ENCODE measurements around the gene CEMIP. TPM values are rescaled to one million over a fixed set of nuclear protein-coding genes. Genes with fewer than 3 reads are reported as not detected.

Gene CEMIP
- total RNA-seq, 1 donor from 2014 or later, result 9.9 TPM

DNA sequence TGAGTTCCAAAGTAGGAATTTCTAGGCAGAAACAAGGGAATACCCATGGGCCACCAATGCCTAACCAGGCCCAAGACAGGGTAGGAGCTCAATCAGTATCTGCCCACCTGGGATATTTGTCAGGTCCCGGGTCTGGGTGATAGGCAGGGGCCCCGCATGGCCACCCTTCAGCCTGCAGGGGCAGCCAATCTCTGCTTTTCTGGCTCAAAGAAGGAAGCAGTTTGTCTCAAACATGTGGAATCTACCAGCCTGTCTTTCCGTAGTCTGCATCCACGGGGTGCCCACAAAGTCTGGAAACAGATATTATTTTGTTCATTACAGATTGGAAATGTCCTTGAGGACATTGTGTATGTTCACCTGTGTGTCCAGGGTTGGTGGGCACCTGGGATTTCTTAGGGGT is 56.2 kb downstream of the CEMIP start:
- no peak for ATAC-seq
- no peak for DNase-seq (ENCODE audit: low spot score)
- intact Hi-C loops (cut with DNase I), result no loop called here

DNA sequence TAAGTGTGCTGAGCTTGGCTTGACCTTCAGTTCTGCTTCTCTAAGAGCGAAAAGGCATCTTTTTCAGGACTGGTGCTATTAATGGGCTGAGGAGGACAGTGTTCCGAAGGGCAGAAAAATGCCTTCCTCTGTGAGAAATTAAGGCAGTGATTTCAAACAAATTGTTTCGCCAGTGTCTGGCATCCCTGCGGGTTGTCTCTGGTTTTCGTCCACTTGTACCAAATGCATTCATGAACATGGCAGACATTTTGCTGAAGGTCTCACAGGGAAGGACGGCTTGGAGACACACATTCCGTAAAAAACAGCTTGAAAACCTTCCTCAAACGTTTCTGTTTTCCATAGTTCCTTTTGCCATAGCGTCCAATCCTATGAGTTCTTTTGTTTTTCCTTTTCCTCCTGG is 57.1 kb downstream of the CEMIP start:
- intact Hi-C loops (cut with DNase I), result no loop called here
- ATAC-seq (no peak), DNase-seq (ENCODE audit: low spot score) (no peak)

DNA sequence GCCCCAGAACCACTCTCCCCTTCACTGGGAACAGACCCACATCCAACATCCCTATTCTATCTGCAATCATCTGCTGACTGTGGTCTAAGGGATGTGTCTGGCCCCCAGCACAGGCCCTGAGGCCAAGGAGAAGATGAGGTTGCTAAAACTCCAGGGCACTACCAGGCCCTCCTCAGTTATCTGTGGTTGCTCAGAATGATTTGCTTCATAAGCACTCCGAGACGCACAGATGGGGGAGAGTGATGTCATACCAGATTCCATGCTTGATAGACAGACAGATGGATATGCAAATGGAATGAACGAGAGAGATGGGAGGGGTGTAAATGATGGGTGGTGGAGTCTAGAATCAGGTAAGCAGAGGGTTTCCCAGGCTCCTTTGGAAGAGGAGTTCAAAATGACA is 57.8 kb downstream of the CEMIP start:
- ATAC-seq (no peak), DNase-seq (ENCODE audit: low spot score) (no peak)
- intact Hi-C loops (cut with DNase I), result no loop called here

DNA sequence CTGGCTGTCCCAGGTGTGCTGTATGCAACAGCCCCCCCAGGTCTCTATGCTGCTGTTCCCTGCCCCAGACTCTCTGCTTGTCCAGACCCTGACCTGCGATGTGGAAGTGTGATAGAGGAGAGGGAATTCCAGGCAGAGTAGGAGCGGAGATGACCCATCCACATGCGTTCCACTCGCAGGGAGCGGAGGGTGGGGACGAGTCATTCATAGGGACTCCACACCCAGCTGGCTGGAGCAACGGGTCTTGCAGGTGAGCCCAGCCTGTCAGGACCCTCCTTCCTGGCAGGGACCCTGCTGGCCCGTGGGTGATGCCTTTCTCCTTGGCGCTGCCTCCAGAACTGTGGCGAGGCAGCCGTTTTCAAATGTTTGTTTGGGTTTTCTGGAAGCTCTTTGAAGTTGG is 58.8 kb downstream of the CEMIP start:
- no peak for ATAC-seq
- intact Hi-C loops (cut with DNase I), result no loop called here
- DNase-seq (ENCODE audit: low spot score), result no peak

DNA sequence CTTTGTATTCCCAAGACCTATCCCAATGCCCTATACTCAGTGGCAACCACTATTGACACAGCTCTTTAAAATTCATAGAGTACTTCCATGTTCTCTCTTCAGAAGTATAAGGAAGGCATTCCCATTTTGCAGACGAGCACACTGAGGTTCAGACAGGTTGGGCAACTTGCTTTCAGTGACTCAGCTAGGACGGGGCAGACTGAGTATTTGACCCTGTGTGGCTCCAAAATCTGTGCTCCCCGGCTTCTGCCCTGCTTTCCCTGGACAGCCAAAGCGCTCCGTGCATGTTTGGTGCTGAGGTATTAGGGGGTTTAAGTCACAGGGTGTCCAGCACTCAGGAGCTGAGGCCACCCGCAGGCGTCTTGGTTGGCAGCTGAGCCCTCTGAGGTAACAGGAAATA is 59.5 kb downstream of the CEMIP start:
- DNase-seq (ENCODE audit: low spot score) (no peak), ATAC-seq (no peak)
- intact Hi-C loops (cut with DNase I), result no loop called here

DNA sequence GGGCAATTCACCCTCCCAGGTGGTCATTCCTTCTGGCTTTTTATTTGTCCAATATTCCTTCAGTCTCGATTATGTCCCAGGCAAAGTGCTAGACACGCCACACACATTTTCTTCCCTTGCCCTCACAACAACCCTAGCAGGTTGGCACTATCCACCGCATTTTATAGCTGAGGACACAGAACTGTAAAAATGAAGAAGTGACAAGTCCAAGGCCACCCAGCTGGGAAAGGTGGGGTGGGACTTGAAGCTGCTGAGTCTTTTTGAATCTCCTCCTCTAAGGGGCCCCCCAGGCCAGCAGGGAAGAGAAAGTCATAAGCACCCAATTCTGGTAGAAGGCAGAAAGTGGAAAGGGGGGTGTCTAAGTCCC is 60.6 kb downstream of the CEMIP start:
- intact Hi-C loops (cut with DNase I), result loop anchor here (2.0 kb wide), 1 partner anchor 399 kb away; no protein-coding TSS in a partner anchor
- DNase-seq (ENCODE audit: low spot score) (no peak), ATAC-seq (no peak)

DNA sequence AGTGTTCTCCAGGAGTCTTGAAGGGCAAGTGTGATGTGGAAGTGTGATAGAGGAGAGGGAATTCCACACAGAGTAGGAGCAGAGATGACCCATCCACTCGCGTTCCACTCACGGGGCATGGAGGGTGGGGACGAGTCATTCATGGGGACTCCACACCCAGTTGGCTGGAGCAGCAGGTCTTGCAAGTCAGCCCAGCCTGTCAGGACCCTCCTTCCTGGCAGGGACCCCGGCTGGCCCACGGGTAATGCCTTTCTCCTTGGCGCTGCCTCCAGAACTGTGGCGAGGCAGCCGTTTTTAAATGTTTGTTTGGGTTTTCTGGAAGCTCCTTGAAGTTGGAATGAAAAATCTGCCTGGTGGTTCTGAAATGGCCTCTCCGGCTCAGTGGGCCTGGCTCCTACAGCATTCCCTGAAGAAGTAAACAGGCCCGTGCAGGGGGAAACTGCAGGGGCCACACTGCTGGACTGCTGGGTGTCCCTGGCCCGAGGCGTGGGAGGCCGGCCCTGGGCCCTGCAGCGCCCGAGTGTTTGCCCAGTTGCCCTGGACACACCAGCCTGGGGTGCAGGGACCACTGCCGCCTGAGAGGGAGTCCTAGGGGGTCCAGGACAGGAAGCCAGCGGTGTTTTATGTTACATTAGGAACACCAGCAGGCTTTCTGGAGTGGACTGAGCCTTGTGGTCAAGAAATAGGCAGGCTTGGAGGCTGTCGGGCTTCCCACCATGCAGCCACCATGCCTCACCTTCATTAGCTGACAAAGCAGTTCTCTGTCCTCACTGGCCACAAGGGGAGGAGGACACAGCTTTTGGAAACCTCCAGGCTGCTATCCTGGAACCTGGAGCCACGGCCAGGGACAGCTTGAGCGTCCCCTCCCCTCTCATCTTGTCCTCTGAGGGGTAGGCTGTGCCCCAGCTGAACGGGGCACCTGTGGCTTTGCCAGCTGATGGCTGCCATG is 61.3 kb downstream of the CEMIP start:
- peak; percentile 10 for ATAC-seq
- DNase-seq (ENCODE audit: low spot score), result no peak
- intact Hi-C loops (cut with DNase I), result loop anchor here (2.0 kb wide), 1 partner anchor 400 kb away; no protein-coding TSS in a partner anchor

DNA sequence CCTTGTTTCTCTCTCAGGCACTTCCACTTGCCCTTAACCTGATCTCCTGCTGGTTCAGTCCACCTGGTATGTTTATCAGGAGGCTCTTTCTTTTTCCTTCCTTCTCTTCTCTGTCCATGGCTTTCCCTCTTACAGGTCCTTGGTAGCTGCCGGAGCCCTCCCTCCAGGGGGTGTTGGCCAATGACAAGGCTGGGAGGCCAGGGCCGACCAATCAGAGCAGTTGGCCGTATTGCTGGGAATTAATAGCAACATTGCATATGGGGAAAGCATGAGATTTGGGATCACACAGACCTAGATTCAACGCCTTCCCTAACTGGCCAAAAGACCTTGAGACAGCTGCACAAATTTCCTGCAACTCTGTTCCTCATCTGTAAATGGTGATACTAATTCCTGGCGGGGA is 62.4 kb downstream of the CEMIP start:
- DNase-seq (ENCODE audit: low spot score) (no peak), ATAC-seq (no peak)
- intact Hi-C loops (cut with DNase I), result loop anchor here (2.0 kb wide), 1 partner anchor 401 kb away; no protein-coding TSS in a partner anchor

DNA sequence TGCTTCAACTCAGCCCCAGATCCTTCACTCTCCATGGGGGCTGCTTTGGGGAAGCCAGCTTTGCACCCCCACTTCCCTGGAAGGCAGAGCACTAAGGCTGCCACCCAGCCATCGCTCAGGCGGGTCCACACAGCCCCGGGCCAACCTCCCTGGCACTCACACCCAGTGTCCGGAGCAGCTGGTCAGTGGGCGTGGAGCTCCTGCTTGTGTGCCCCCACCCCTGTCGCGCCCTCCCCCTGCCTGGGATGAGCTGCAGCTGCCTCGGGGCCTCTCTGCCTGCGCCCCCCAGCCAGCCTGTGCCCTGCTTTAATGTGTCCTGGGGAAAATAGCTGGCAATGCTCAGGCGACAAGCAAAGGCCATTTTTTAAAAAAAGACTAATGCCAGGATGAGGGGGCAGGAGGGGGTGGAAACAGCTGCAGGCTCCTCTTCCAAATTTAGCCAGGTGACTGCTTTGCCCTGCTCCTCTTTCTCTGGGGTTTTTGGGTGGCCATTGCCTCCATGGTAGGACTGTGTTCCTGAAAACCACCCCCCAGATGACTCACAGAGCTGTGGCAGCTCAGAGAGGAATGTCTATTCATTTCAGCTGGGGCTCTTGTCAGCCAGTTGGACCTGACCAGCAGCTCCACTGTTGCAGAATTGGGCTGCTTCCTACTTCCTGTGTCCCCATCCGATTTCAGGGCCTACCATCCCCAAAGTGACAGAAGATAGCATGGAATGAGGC is 65.0 kb downstream of the CEMIP start:
- ATAC-seq, result no peak

DNA sequence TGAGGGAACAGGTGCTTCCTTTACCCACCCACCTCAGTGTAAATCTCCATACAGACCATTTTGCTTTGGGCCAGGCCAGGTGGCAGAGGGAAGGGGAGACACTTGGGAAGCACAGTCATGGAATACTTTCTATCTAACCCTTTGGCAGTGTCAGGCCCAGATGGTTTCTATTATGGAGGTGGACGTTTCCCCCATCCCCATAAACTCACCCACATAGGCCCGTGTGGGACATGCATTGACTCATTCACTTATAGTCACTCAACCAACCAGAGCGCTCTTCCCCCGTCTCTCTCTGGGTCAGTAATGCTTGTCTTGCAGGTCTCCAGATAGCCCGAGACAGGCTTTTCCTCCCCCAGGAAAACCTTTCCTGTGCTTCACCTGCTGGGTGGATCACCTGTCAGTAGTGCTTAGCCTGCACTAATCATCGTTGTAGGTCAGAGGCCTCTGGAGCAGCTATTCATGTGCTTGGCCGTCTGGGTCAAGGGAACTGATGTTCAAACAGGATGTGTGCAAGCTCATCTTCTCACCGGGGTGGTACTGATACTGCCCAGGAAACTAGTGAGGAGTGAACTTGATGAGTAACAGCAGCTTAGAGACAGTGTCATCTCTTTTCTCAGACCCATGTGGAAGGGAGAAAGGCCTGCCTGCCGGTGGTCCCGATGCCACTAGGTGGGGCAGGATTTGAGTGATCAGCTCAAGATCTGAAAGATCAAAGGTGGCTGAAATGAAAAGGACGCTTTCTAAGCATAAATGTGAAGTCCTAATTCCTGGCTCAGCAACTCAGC is 67.1 kb downstream of the CEMIP start:
- DNase-seq (ENCODE audit: low spot score) (no peak), ATAC-seq (no peak)
- intact Hi-C loops (cut with DNase I), result no loop called here

More for the DNA sequence above, 65.0 kb downstream of the CEMIP start:
- no peak for DNase-seq (ENCODE audit: low spot score)
- intact Hi-C loops (cut with DNase I), result no loop called here

DNA sequence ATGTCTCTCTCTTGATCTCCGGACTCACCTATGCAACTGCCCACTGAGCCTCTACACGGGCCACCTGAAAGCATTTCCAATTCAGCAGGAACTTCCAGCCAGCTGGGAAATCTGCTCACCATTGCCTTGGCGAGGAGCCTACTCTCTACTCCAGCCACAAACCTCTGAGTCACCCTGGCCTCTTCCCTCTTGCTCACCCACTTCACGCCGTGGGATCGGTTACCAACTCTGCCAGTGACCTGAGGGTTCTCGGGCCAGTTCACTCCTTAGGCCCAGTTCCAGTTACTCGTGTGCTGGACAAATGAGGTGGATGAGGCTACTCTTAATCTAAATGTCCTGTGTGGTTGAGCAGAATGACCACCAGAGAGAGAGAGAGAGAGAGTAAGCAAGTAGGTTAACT is 70.1 kb downstream of the CEMIP start:
- ATAC-seq, result peak; percentile 57
- DNase-seq (ENCODE audit: low spot score), result no peak
- intact Hi-C loops (cut with DNase I), result no loop called here

DNA sequence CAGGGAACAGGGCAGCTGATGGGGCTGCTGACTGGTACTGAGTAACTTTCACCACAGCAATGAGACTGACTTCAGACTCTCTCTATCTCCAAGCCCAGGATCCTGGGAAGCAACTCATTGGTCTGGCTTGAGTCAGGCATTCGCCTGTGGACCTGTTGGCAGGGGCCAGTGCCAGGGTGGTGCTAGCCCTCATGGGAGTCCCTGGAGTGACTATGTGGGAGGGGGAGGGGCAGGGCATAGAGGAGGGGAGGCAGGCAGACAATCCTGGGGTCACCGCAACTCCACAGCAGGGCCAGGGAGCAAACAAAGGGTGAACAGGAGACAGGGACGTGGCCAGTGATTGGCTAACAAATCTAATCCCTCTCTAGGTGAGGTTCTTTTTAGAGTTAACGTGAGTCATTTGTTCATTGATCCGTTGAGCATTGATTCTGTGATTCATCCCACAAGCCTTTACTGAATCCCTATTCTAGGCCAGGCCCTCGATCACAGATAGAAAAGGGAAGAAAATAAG is 71.8 kb downstream of the CEMIP start:
- no peak for DNase-seq (ENCODE audit: low spot score)
- ATAC-seq, result no peak
- intact Hi-C loops (cut with DNase I), result no loop called here

DNA sequence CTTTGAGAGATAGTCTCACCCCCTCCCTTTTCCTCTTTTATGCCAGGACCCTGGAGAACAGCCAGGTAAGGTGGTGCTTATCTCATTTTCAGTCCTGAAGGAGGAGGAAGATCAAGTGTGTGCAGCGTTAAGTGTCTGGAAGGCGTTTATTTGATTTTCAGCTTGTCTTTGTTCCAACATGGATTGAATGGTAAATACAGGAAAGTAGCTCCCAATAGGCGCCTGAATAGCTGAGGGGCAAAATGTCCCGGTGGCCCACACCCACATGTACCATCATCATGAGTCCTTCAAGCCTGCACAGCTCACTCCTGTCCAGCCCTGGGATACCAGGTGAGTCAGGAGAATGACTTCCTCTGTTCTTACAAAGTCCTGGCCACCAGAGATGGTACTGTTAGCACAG is 73.5 kb downstream of the CEMIP start:
- no peak for DNase-seq (ENCODE audit: low spot score)
- intact Hi-C loops (cut with DNase I), result no loop called here
- ATAC-seq, result no peak

DNA sequence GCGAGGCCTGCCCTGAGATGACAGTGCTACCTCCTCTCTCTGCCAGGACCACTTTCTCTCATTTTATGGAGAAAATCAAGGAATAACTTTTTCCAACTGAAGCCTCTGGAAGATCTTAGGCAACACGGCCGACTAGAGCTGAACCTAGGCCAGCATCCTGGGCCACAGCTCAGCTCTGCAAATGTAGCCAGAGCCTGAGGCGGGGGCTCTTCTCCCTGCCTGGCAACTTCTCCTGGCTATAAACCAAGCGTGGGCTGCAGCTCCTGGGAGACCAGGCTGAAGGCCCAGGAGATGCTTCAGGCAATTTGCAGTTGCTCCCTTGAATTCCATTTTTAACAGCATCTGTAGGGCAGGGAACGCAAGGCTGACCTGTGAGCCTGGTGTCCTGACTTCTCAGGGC is 74.9 kb downstream of the CEMIP start:
- DNase-seq (ENCODE audit: low spot score) (no peak), ATAC-seq (peak; percentile 19)
- intact Hi-C loops (cut with DNase I), result no loop called here

DNA sequence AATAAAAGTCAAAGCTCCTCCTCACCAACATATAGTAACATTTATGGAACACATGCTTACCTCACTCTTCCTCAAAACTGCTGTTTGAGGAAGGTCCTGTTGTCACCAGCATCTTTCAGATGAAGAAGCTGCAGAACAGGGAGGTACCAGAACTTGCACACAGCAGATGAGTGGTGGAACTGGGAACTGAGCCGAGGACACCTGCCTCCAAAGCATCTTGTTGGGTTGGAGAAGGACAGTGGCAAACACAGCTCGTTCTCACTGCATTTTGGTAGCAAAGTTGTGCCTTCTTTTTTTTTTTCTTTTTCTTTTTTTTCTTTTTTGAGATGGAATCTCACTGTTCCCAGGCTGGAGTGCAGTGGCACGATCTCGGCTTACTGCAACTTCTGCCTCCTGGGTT is 76.0 kb downstream of the CEMIP start:
- no peak for DNase-seq (ENCODE audit: low spot score)
- intact Hi-C loops (cut with DNase I), result no loop called here
- no peak for ATAC-seq

DNA sequence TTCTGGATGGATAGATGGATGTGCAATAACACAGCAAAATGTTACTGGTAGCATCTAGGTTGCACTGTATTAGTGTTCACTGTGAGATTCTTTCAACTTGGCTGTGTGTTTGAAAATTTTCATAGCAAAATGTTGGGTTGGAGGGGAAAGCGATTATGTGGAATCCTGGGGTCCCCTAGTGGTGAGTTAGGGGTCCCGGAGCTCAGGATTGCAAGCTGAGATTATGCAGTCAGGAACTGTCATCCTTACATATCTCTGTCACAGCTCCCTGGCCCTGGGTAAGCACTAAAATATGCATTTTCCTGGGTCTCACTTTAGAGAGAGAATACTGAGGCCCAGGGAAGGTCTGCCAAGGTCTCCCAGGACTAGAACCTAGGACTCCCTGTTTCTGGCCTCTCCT is 77.2 kb downstream of the CEMIP start:
- DNase-seq (ENCODE audit: low spot score) (no peak), ATAC-seq (no peak)
- intact Hi-C loops (cut with DNase I), result no loop called here

DNA sequence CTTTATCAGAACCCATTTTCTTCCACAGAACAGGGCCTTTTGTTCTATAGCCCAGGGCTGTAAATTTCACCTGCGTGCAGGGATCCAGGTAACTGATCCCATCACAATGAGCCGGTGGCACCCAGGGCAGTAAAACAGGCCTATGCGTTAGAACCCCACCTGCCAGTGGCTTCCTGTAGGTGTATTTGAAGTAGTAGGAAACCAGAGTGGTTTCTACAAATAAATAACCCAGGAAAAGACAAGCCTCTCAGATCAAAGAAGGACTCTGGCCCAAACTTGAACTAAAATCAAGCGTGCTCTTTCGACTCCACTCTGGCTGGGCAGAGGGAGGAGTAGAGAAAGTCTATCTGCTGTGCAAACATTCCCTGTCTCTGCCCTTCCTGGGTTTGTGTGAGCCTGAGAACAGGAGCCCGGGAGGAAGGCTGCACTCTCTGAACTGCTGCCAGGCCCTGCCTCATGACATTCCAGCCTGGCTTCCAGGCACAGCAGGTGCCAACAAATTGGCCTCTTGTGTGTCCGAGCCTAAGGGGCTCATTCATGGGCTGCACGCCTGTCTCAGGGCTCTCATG is 77.7 kb downstream of the CEMIP start:
- intact Hi-C loops (cut with DNase I), result no loop called here
- DNase-seq (ENCODE audit: low spot score) (no peak), ATAC-seq (peak; percentile 73)

DNA sequence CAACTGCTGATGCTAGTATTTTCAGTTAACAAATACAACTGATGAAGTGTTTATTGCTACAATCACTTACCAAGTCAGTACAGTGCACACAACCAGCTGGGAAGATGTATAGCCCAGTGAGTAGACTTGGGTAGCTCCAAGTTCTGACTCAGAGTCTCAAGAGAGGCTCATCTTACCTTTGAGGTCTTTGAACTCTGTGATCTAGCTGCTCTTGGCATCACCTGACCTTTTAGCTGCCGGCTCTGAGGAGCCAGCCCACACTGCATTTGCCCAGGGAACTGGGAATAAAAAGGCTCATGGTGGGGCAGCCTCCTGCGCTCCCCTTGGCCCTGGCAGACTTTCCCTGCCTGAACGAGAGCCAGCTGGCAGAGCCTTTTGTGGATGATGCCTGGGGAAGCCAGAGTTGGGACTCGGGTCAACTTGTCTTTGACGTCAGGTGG is 82.6 kb downstream of the CEMIP start:
- DNase-seq (ENCODE audit: low spot score) (no peak), ATAC-seq (peak; percentile 24)
- intact Hi-C loops (cut with DNase I), result no loop called here

DNA sequence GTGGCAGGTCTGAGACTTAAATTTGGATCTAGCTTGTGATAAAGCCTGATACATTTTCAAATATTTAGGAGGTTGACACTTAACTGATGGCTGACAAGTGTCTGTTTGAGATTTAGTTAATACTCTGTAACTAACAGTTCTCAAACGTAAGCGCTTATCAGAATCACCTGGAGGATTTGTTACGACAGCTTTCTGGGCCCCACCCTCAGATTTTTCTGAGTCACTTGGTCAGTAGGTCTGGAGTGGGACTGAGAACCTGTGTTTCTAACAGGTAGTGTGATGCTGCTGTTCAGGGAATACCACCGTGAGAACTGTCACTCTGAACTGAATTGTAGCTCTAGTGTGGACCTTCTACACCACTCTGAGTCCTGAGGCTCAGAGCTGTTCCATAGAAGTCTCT is 85.5 kb downstream of the CEMIP start:
- intact Hi-C loops (cut with DNase I), result no loop called here
- DNase-seq (ENCODE audit: low spot score), result no peak
- no peak for ATAC-seq
